Activated CD4-positive, alpha-beta memory T cell treated with anti-CD3 and anti-CD28 coated beads for 36 hours (primary cell): Measurements from ENCODE around the gene FRA10AC1. TPM values are rescaled to one million over a fixed set of nuclear protein-coding genes. Genes with fewer than 3 reads are reported as not detected.

ENCODE experiments used
- total RNA-seq, 2 experiments: library from RNA; stranded (reverse); gene quantifications; one replicate each; pipeline ENCODE4 v1.2.3, GENCODE V29; 2021

Gene FRA10AC1
- total RNA-seq, 2 experiments from 2014 or later, result 18.6 to 19.0 TPM

Other genes starting within 250 kb of the FRA10AC1 start
- 10 to 100 TPM; 49.3 to 49.7 TPM for gene MYOF, start 220.3 kb downstream of the FRA10AC1 start, total RNA-seq
- gene CEP55, start 206.0 kb downstream of the FRA10AC1 start, total RNA-seq, result 10 to 100 TPM; 88.0 to 91.3 TPM
- not detected for gene FFAR4, start 135.9 kb downstream of the FRA10AC1 start, total RNA-seq
- not detected for gene RBP4, start 101.4 kb downstream of the FRA10AC1 start, total RNA-seq
- not detected for gene PDE6C, start 90.1 kb downstream of the FRA10AC1 start, total RNA-seq
- gene LGI1, start 55.3 kb upstream of the FRA10AC1 start, total RNA-seq, result not detected
- 1 to 10 TPM; 2.8 to 3.0 TPM for gene SLC35G1, start 191.4 kb upstream of the FRA10AC1 start, total RNA-seq